Amygdala (tissue), 56 donors: ENCODE data around the gene BRSK1.
A peak's percentile ranks its signal among the peaks of the same experiment; 100 is the strongest.

Experiments
- DNase-seq, 56 donors: peaks; one replicate each; lab custom pipeline; 2025; lab: John Stamatoyannopoulos, UW

BRSK1 gene

GRCh38 chr19:55269299-55269698 is 14.5 kb upstream of the BRSK1 start:
- DNase-seq, result peak in 5 of 56 donors; percentile 7 to 23 (median 14)

GRCh38 chr19:55270172-55270942 is 13.4 kb upstream of the BRSK1 start:
- DNase-seq, result no peak

GRCh38 chr19:55272142-55272541 is 11.7 kb upstream of the BRSK1 start:
- no peak for DNase-seq

GRCh38 chr19:55273978-55274707 is 9.7 kb upstream of the BRSK1 start:
- DNase-seq, result no peak

- DNase-seq, result no peak
Observed at GRCh38 chr19:55275851-55276719, 7.7 kb upstream of the BRSK1 start.

DNA sequence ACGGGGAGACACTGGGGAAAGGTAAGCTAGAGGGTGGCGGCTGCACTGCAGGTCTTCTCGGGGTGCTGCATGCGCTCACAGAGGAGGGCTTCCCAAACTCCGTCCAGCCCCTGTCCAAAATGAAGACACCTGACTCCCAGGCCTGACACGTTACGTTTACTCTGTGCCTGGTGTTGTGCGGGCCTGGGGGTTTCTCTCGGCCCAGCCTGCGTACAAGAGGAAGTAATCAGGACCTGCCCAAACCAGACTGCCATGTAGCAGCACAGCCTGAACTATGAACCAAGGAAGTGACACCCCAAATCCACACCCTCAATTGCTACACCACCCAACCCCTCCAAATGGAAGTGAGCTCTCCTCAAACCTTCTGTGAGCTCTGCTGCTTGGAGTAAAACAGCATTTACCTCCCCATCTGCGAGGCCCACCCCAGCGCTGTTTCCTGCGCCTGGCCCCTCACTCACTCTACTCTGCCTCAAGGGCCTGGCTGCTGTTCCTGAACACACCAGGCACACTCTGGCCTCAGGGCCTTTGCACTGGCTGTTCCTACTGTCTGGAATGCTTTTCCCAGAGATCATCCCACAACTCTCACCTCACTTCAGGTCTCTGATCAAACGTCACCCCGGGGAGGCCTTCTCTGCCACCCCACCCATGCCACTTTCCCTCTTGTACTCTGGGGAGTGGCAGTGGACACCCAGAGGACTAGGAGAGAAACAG is 6.9 kb upstream of the BRSK1 start:
- DNase-seq, result no peak

GRCh38 chr19:55277494-55277893 is 6.3 kb upstream of the BRSK1 start:
- DNase-seq, result no peak

DNA sequence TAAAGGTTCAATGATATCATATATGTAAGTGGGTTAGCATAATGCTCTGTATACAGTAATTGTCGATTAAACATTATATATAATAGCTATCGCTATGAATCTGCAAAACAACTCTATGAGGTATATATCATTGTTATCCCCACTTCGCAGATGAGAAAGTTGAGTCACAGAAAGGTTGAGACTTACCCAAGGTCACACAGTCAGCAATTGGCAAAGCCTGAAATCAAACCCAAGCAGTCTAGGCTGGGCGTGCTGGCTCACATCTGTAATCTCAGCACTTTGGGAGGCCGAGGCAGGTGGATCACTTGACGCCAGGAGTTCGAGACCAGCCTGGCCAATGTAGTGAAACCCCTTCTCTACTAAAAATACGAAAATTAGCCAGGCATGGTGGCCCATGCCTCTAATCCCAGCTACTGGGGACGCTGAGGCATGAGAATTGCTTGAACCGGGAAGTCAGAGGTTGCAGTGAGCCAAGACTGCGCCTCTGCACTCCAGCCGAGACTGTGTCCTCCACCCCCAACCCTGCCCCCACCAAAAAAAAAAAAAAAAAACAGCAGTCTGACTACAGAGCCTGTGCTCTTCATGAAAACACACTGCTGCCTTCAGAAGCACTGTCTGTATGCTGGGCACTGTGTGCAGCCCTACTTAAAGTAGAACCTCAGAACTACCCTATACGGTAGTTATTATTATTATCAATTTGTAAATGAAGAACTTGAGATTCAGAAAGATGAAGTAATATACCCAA is 5.2 kb upstream of the BRSK1 start:
- no peak for DNase-seq

DNA sequence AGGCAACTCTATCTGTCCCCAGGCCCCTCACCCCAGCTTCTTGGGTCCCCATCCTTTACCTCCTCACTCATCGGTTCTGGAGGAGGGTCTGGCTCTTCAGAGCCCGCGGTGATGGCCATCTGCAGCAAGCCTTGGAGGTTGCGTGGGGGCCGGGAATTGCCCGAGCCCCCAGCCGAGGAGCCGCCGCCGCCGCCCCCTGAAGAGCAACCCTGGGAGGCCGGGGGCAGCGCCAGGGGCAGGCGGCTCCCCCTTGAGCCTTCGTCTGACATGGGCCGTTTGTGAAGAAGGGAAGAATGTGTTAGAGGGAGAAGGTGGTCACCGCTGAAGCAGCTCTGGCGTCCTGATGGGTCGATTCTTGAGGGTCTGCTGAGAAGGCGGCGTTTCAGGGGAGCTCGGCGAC is 4.5 kb upstream of the BRSK1 start:
- DNase-seq, result no peak

DNA sequence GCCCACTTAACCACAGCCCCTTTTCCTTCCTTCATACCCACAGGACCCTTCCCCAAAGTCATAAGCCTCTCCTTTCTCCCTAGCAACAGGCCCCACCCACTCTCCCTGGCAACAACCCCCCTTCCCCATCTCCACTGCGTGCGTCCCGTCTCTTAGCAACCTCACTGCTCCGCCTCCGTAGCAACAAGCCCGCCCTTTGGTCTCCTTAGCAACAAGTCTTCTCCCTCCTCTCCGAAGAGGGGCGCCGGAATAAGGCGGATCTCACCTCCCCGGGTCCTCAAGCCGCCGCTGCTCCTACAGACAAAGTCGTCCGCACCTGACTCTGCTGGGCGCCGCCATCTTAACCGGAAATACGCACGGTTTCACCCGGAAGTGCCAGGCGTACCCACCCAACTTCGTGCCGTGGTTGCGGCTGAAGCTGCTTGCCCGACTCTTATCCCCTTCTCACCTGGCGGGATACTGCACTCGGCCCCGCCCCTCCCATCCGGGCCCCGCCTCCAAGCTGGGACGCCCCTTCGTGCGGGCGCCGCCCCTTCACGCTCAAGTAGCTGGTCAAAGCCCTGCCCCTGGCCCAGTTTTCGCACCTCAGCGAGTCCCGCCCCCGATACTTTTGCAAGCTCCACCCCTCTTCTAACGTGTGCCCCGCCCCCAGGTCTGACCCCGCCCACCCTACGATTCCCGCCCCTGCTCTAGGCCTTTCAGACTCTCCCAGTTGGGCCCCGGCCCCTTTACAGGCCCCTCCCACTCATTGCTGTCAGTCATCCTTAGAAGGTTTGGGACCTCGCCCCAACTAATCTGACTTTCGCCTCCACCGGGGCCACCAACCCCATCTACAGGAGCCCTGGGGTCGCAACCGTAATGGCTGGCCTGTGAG is 3.8 kb upstream of the BRSK1 start, which contains the start of gene HSPBP1:
Gene HSPBP1, minus strand, starts transcription at position 341 of the 874 bp plus-strand sequence. CDS start 502 bp downstream, outside the sequence.
- DNase-seq, result peak; percentile 64 to 96 (median 88)

DNA sequence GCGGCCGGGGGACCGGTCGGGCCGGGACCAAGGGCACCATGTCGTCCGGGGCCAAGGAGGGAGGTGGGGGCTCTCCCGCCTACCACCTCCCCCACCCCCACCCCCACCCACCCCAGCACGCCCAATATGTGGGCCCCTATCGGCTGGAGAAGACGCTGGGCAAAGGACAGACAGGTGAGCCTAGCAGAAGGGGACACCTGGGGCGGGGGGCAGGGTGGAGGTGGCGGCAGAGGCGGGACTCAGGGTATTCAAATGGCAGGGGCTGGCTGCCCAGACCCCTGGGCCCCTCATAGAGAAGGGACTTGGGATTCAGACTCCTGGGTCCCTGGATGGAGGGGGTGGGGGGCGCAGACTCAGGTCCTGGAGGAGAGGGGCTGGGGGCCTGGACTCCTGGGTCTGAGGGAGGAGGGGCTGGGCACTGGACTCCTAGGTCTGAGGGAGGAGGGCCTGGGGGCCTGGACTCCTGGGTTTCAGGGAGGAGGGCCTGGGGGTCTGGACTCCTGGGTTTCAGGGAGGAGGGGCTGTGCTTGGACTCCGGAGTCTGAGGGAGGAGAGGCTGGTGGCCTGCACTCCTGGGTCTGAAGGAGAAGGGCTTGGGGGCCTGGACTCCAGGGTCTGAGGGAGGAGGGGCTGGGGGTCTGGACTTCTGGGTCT is 735 bp downstream of the BRSK1 start:
- peak in 7 of 56 donors; percentile 23 to 55 (median 33) for DNase-seq

DNA sequence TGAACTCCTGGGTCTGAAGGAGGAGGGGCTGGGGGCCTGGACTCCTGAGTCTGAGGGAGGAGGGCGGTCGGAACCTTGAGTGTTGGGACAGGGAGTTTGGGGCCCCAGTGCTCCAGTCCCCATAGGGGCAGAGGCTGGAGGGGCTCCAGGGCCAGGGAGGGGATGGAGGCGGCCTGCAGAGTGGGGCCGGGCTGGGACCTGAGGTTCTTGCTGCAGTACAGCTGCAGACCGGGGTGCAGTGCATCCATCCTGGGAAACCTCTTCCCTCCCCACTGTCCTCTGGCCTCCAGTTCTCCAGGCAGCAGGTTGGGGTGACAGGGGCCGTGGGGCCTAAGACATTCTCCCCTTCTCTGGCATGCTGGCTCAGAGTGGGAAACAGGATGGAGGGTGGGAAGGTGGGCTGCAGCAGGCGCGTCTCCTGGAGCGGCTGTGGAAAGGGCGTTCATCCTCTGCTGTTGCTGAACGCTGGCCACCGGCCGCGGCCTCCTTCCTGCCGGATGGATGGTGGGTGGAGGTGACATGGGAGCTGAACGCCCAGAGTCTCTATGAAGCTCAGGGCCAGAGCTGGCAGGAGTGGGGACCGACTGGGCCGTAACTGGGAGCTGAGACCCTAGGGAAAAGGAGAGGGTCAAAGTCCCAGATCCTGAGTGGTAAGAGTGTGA is 1.6 kb downstream of the BRSK1 start:
- DNase-seq, result peak in 11 of 56 donors; percentile 14 to 48 (median 34)

GRCh38 chr19:55287361-55288079 is 3.7 kb downstream of the BRSK1 start:
- peak in 55 of 56 donors; percentile 50 to 95 (median 86) for DNase-seq

DNA sequence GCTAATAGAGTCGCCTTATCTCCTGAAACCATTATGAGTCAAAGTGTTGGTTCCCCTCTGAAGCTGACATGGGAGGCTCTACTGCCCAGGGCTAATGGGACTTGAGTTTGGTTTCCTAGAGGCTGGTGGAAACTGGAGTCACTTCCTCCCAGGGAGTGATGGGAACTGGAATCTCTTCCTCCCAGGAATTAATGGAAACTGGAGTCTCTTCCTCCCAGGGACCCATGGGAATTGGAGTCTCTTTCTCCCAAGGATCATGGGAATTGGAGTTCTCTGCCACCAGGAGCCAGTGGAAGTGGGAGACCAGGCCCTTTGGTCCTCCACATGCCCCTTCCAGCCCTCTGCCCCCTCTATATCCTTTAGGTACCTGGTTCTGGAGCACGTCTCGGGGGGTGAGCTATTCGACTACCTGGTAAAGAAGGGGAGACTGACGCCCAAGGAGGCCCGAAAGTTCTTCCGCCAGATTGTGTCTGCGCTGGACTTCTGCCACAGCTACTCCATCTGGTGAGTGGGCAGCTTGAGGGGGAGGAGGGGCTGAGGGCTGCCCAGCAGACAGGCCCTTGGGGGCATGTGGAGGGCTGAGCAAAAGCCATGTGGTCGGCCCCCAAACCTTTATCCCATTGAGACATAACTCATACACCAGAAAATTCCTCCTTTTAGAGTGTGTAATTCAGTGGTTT is 5.5 kb downstream of the BRSK1 start:
- DNase-seq, result peak in 2 of 56 donors; percentile 15 to 22

DNA sequence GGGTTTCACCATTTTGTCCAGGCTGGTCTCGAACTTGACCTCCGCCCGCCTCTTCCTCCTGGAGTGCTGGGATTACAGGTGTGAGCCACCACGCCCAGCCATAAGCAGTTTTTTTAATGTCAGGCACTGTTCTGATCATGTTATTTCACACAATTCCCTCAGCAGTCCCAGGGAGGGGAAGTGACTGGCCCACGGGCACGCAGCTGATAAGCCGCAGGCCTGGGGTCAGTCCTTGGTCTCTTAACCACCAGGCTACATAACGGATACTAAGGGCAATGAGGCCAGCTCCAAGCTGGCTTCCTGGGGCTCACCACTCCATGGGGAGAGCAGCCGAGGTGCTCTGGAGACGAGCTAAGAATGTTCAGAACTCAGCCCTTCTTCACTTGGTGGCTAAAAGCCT is 13.5 kb downstream of the BRSK1 start:
- DNase-seq, result no peak

DNA sequence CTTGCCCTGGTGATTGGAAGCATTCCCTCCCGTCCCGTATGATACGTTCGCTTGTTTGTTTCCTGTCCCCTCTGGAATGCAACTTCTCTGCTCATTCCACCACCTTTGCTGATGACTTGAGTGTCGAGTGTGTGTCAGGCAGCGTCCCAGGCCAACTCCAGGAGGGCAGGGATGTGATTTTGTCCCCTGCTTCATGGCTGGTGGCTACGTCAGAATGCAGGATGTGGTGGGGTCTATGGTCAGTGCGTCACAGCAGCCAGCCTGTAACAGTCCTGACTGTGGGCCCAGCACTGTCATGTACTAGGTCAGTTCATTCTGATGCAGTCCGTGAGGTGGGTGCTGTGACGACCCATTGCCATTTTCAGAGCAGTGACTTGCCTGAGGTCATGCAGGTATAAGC is 16.2 kb downstream of the BRSK1 start:
- no peak for DNase-seq
